HepG2 (cell line): ENCODE results near the gene PIANP. TPM values are rescaled to one million over a fixed set of nuclear protein-coding genes. Genes with fewer than 3 reads are reported as not detected.

Experiments used
- CENPX ChIP-seq: sonication (generic); formaldehyde crosslinking; IDR thresholded peaks from 2 replicates; pipeline ENCODE4 v1.9.0; 2021; ENCODE audit warnings: mild to moderate bottlenecking, missing genetic modification reagents, moderate library complexity
- KDM4B ChIP-seq: sonication (generic); formaldehyde crosslinking; IDR thresholded peaks from 2 replicates; pipeline ENCODE4 v1.4.0; 2020; ENCODE audit warnings: missing genetic modification reagents
- KLF13 ChIP-seq: sonication (generic); formaldehyde crosslinking; IDR thresholded peaks from 2 replicates; pipeline ENCODE4 v1.4.0; 2020; ENCODE audit warnings: mild to moderate bottlenecking, missing genetic modification reagents
- PHF21A ChIP-seq: sonication (generic); formaldehyde crosslinking; IDR thresholded peaks from 2 replicates; pipeline ENCODE4 v1.5.0; 2020; ENCODE audit warnings: mild to moderate bottlenecking, missing genetic modification reagents
- POLR2AphosphoS2 ChIP-seq: IDR thresholded peaks from 2 replicates; pipeline ENCODE4 v1.6.1; 2011; ENCODE audit warnings: low read depth, low read length, improper control_type of control experiment
- RBM22 ChIP-seq: fragments of 200-400 bp; formaldehyde crosslinking; optimal IDR thresholded peaks from 2 replicates; pipeline ENCODE3; 2017; ENCODE audit warnings: mild to moderate bottlenecking, low read length, moderate library complexity
- SMAD9 ChIP-seq: sonication (generic); formaldehyde crosslinking; IDR thresholded peaks from 2 replicates; pipeline ENCODE4 v1.5.1; 2020; ENCODE audit warnings: mild to moderate bottlenecking, missing genetic modification reagents
- SMC3 ChIP-seq: IDR thresholded peaks from 2 replicates; pipeline ENCODE4 v1.6.1; 2011; ENCODE audit warnings: low read length, improper control_type of control experiment
- TEAD3 ChIP-seq: optimal IDR thresholded peaks from 2 replicates; pipeline ENCODE3; 2016; ENCODE audit warnings: borderline replicate concordance
- ZBTB1 ChIP-seq: sonication (generic); formaldehyde crosslinking; IDR thresholded peaks from 2 replicates; pipeline ENCODE4 v1.4.0; 2020; ENCODE audit warnings: missing genetic modification reagents, borderline replicate concordance
- ZFX ChIP-seq: sonication (generic); formaldehyde crosslinking; IDR thresholded peaks from 2 replicates; pipeline ENCODE4 v1.4.0; 2020; ENCODE audit warnings: mild to moderate bottlenecking, low read depth, missing genetic modification reagents, moderate library complexity
- ZNF207 ChIP-seq: fragments of 450-650 bp; IDR thresholded peaks from 2 replicates; pipeline ENCODE4 v1.6.1; 2016; ENCODE audit warnings: antibody characterized with exemption, borderline replicate concordance
- ZNF329 ChIP-seq: sonication (generic); formaldehyde crosslinking; IDR thresholded peaks from 2 replicates; pipeline ENCODE4 v1.9.0; 2021; ENCODE audit warnings: low read depth, mild to moderate bottlenecking, missing genetic modification reagents
- ZNF577 ChIP-seq: sonication (generic); formaldehyde crosslinking; IDR thresholded peaks from 2 replicates; pipeline ENCODE4 v1.4.0; 2020; ENCODE audit warnings: mild to moderate bottlenecking, low read depth, missing genetic modification reagents, borderline replicate concordance
- ZNF589 ChIP-seq: sonication (generic); formaldehyde crosslinking; conservative IDR thresholded peaks from 2 replicates; pipeline ENCODE4 v1.8.0; 2022; ENCODE audit warnings: mild to moderate bottlenecking, moderate library complexity, missing genetic modification reagents
- ZNF746 ChIP-seq: sonication (generic); formaldehyde crosslinking; IDR thresholded peaks from 2 replicates; pipeline ENCODE4 v1.8.0; 2022; ENCODE audit warnings: mild to moderate bottlenecking, missing genetic modification reagents
- ZNF75D ChIP-seq: sonication (generic); formaldehyde crosslinking; IDR thresholded peaks from 2 replicates; pipeline ENCODE4 v1.8.1; 2023; ENCODE audit warnings: missing genetic modification reagents, mild to moderate bottlenecking, borderline replicate concordance
- ZNF879 ChIP-seq: sonication (generic); formaldehyde crosslinking; IDR thresholded peaks from 2 replicates; pipeline ENCODE4 v1.8.1; 2023; ENCODE audit warnings: missing genetic modification reagents
- polyA plus RNA-seq, 8 experiments: library from polyadenylated mRNA; depleted of rRNA in 3 of 8; stranded (reverse) in 7 of 8; unstranded in 1 of 8; fragments of >200 nt; fragmentation: Illumina TruSeq in 4 of 8; extraction: Trizol in 4 of 8; gene quantifications; 2 replicates each; pipeline versions ENCODE4 v1.2.1 to v1.2.3, GENCODE V29; 2011 to 2016; ENCODE audit warnings: low read depth in 4 of 8, missing spikeins in 1 of 8, mixed read lengths in 1 of 8; ENCODE audit not compliant: insufficient read depth in 1 of 8
- total RNA-seq, 5 experiments: library from RNA; depleted of rRNA; stranded (reverse); fragments of >200 nt; fragmentation: Illumina TruSeq; extraction: Trizol; gene quantifications; 2 replicates each; pipeline ENCODE4 v1.2.3, GENCODE V29; 2016; ENCODE audit warnings: low read depth in 1 of 5
- TF ChIP-seq, protein P1 (sequence below): IDR thresholded peaks from 2 replicates; pipeline ENCODE4 v1.6.1; 2016; ENCODE audit warnings: low read depth, missing genetic modification reagents, missing compliant biosample characterization
- TF ChIP-seq, protein P2 (sequence below): sonication (generic); formaldehyde crosslinking; IDR thresholded peaks from 2 replicates; pipeline ENCODE4 v1.4.0; 2020; ENCODE audit warnings: mild to moderate bottlenecking, missing genetic modification reagents
- TF ChIP-seq, protein P3 (sequence below): IDR thresholded peaks from 2 replicates; pipeline ENCODE4 v1.6.1; 2018; ENCODE audit warnings: missing genetic modification reagents, mild to moderate bottlenecking, missing compliant biosample characterization
- TF ChIP-seq, protein P4 (sequence below): IDR thresholded peaks from 2 replicates; pipeline ENCODE4 v1.6.1; 2016; ENCODE audit warnings: missing genetic modification reagents, missing compliant biosample characterization

Gene PIANP
- total and polyA plus RNA-seq, 2 of the 13 experiments (the other 11 are each of a cell fraction or from before 2014, with no cell fraction given), result not detected

DNA sequence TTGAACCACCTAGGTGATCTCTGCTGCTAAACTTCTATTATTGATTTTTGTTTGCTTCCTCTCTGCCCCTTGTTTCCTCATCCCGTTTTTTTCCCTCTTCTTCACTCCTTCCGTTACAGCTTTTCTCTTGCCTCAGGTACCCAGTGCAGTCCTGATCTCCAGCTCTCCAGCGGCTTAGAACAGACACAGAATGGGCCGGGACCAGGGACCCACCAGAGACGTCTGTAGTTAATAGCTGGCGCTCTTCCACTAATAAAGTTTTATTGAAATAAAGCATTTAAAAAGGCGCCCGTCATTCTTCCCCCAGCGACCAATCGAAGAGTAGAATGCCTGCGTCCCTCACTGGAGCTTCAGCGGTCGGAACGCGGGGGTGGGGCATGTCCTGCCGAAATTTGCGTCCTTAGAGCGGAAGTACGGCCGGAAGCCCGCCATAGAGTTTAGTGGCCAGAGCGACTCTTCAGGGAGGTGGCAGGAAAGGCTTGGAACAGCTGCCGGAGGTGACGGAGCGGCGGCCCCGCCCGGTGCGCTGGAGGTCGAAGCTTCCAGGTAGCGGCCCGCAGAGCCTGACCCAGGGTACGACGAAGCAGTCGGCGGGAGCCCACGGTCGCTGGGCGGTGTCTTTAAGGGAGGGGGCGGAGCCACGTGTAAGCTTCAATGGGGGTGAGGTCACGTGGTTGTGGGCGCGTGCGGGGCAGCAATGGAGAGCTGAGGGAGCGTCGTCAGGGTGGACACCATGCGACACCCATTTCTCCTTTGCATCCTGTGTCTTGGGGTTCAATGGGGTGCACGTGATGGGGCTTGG lies 23.2 kb upstream of the PIANP start, which contains the start of gene COPS7A (continued):
- TF ChIP-seq, protein P1, sequence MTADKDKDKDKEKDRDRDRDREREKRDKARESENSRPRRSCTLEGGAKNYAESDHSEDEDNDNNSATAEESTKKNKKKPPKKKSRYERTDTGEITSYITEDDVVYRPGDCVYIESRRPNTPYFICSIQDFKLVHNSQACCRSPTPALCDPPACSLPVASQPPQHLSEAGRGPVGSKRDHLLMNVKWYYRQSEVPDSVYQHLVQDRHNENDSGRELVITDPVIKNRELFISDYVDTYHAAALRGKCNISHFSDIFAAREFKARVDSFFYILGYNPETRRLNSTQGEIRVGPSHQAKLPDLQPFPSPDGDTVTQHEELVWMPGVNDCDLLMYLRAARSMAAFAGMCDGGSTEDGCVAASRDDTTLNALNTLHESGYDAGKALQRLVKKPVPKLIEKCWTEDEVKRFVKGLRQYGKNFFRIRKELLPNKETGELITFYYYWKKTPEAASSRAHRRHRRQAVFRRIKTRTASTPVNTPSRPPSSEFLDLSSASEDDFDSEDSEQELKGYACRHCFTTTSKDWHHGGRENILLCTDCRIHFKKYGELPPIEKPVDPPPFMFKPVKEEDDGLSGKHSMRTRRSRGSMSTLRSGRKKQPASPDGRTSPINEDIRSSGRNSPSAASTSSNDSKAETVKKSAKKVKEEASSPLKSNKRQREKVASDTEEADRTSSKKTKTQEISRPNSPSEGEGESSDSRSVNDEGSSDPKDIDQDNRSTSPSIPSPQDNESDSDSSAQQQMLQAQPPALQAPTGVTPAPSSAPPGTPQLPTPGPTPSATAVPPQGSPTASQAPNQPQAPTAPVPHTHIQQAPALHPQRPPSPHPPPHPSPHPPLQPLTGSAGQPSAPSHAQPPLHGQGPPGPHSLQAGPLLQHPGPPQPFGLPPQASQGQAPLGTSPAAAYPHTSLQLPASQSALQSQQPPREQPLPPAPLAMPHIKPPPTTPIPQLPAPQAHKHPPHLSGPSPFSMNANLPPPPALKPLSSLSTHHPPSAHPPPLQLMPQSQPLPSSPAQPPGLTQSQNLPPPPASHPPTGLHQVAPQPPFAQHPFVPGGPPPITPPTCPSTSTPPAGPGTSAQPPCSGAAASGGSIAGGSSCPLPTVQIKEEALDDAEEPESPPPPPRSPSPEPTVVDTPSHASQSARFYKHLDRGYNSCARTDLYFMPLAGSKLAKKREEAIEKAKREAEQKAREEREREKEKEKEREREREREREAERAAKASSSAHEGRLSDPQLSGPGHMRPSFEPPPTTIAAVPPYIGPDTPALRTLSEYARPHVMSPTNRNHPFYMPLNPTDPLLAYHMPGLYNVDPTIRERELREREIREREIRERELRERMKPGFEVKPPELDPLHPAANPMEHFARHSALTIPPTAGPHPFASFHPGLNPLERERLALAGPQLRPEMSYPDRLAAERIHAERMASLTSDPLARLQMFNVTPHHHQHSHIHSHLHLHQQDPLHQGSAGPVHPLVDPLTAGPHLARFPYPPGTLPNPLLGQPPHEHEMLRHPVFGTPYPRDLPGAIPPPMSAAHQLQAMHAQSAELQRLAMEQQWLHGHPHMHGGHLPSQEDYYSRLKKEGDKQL (CRISPR knock-in tag), result peak; percentile 62; the same call in 1 of the 2 replicates
- TF ChIP-seq KDM4B (no peak), ZNF589 (no peak; the same call in 1 of the 2 replicates), KLF13 (CRISPR knock-in tag) (0 out of 2 replicates have a peak, but pooled peaks have one; percentile 45), PHF21A (CRISPR knock-in tag) (peak; percentile 93), RBM22 (no peak), SMC3 (no peak), ZNF207 (no peak), ZNF75D (CRISPR knock-in tag) (peak; percentile 94; the same call in 1 of the 2 replicates), ZBTB1 (CRISPR knock-in tag) (no peak), TEAD3 (CRISPR knock-in tag) (peak; percentile 80), ZNF879 (no peak; the same call in none of the 2 replicates), ZNF329 (CRISPR knock-in tag) (0 out of 2 replicates have a peak, but pooled peaks have one; percentile 71), POLR2AphosphoS2 (no peak), CENPX (CRISPR knock-in tag) (no peak), SMAD9 (0 out of 2 replicates have a peak, but pooled peaks have one; percentile 40), ZNF577 (CRISPR knock-in tag) (no peak), ZNF746 (CRISPR knock-in tag) (peak; percentile 59), ZFX (CRISPR knock-in tag) (peak; percentile 92)
- TF ChIP-seq, protein P2, sequence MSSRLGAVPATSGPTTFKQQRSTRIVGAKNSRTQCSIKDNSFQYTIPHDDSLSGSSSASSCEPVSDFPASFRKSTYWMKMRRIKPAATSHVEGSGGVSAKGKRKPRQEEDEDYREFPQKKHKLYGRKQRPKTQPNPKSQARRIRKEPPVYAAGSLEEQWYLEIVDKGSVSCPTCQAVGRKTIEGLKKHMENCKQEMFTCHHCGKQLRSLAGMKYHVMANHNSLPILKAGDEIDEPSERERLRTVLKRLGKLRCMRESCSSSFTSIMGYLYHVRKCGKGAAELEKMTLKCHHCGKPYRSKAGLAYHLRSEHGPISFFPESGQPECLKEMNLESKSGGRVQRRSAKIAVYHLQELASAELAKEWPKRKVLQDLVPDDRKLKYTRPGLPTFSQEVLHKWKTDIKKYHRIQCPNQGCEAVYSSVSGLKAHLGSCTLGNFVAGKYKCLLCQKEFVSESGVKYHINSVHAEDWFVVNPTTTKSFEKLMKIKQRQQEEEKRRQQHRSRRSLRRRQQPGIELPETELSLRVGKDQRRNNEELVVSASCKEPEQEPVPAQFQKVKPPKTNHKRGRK, result no peak
- TF ChIP-seq, protein P3, sequence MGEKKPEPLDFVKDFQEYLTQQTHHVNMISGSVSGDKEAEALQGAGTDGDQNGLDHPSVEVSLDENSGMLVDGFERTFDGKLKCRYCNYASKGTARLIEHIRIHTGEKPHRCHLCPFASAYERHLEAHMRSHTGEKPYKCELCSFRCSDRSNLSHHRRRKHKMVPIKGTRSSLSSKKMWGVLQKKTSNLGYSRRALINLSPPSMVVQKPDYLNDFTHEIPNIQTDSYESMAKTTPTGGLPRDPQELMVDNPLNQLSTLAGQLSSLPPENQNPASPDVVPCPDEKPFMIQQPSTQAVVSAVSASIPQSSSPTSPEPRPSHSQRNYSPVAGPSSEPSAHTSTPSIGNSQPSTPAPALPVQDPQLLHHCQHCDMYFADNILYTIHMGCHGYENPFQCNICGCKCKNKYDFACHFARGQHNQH (CRISPR knock-in tag), result peak; percentile 78
- TF ChIP-seq, protein P4, sequence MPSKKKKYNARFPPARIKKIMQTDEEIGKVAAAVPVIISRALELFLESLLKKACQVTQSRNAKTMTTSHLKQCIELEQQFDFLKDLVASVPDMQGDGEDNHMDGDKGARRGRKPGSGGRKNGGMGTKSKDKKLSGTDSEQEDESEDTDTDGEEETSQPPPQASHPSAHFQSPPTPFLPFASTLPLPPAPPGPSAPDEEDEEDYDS, result peak; percentile 92
